Stimulated activated CD4-positive, alpha-beta T cell treated with anti-CD3 and anti-CD28 coated beads, Interleukin-4, amount 100 ng/mL, for 48 hours (primary cell): ENCODE data around the gene PLEKHA6.

Experiments used
- DNase-seq, 2 donors: peaks; one replicate each; pipeline ENCODE4 v3.0.0-alpha.2; 2020; ENCODE audit warnings: low read depth in 2 of 2

The PLEKHA6 gene

GRCh38 chr1:204357551-204358490 lies 1.9 kb downstream of the PLEKHA6 start:
- DNase-seq = no peak

DNA sequence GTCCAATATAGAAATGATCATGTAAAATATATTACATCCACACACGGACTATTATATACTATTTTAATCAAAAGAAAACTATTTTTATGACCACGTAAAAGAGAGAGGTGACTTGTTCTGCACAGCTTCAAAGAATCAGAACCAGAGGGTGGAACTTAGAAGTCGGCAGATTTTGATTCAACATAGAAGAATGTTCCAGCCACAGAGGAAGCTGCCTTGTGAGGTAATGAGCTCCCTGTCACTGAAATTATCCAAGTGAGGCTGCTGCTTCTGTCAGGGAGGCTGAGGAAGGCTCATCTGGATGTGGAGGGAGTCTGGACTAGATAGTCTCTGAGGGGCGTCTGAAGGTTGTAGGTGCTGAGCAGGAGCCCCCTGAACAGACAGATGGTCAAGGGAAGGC lies 2.7 kb downstream of the PLEKHA6 start:
- DNase-seq = no peak

DNA sequence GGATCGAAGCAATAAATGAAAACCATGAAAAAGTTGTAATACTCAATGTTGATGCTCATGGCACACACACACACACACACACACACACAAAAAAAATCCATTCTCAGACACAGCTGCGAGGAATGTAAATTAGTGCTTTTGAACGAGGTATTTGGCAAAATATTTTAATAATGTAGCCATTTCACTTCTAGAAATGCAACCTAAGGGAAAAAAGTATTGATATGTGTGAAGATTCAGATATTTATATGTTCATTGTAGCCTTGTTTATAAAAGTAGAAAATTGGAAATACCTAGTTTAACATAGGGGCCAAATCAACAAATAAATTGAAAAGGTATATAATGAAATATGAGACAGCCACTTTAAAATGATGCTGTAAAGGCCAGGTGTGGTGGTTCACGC lies 3.8 kb downstream of the PLEKHA6 start:
- DNase-seq = no peak

DNA sequence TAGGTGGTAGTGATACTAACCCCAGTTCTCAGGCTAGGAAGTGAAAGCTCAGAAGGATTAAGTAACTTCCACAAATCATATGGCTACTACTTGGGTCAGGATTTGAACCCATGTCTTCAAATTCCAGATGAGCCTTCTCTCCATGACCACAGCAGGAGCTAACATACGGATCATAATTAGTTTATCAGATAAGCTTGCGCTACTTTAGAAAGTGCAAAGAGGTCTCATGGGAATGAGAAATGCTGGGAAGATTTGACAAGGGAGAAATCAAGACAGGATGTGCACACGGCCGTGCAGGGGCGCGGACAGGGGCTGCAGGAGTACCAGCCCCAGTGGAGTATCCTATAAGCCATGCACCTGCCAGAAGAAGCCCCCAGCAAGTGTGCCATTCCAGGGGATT lies 5.2 kb downstream of the PLEKHA6 start:
- no peak for DNase-seq

DNA sequence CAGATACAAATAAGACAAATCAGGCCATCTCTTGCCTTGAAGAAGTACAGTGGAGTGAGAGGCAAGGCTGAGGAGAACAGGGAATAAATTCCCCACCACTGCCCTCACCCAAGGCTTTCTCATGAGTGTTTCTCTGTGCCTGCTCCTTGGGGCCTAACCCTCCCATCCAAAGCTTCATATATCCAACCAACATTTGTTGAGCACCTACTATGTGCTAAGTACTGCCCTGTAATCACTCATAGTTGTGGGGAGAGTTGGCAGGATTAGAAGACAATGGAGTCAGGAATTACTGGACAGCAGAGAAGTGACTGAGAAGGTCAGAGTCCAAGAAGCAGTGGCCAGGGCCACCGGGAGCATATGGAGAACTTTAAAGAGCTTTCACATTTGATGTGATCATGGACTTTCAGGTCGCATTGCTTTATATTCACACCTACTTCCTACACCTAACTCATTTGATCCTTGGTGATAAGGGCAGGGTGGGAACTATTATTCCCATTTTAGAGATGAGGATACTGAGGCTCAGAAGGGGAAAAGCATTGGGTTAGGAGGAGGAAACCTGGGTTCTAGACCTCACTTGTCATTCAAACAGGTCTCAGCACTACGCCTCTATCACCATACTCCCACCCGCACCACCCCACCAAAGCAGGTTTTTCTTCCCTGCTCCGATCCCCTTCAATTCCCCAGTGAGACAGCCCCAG lies 6.4 kb downstream of the PLEKHA6 start:
- DNase-seq = no peak

GRCh38 chr1:204350857-204351573 lies 8.7 kb downstream of the PLEKHA6 start:
- DNase-seq = no peak

DNA sequence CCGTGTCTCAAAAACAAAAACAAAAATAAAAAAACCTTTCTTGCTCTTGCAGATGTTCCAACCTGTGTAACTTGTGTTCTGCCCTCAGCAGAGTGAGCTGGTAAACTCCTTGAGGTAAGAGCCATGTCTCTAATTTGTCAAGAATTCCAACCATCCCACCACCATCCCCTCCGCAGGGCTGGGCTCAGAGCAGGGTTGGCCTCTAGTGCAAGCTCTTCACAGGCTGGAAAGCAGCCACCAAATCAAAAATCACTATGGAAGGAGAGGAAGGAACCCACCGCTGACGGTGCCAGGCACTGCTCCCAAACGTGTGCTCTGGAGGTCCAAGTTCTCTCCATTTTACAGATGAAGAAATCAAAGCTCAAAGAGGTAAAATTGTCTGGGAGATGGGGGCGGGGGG lies 9.4 kb downstream of the PLEKHA6 start:
- no peak for DNase-seq

- no peak for DNase-seq
Measured at GRCh38 chr1:204349602-204350001, 10.1 kb downstream of the PLEKHA6 start.

DNA sequence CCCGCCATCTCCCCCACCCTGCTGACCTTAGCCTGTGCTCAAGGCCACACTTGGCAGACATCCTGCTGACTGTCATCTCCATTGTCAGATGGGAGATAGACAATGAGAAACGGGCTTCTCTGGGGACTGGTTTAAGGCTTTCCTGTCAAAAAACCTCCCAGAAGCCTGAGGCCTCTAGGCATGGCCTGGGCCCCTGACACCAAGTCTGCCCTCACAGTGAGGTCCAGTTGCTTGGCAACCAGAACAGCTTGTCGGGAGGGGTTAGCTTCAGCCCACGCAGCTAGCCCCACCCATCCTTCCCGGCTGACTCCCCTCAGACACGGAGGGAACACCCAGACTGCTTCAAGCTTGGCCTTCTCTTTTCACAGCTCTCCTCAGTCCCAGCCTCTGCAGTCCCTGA lies 11.0 kb downstream of the PLEKHA6 start:
- DNase-seq = no peak

GRCh38 chr1:204348242-204348641 lies 11.5 kb downstream of the PLEKHA6 start:
- no peak for DNase-seq

- DNase-seq = no peak
Measured at GRCh38 chr1:204345941-204346645, 13.6 kb downstream of the PLEKHA6 start.

DNA sequence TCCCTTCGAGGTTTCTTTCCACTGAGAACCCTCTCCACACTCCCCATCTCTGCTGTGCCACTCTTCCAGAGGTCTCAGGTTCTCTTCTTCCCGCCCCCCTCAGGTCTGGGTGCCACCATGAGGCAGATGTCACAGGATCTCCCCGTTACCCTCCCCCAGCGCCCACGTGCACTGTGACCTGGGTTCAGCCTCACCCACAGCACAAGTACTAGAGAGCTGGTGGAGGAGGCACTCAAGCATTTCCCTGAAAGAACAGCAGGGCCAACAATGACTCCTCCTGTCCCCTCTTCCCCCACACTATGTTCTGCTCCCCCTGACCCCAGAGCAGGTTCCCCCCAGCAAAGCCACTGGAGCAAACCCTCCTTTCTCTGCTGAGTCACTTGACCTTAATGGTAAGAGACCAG lies 14.3 kb downstream of the PLEKHA6 start:
- no peak for DNase-seq

DNA sequence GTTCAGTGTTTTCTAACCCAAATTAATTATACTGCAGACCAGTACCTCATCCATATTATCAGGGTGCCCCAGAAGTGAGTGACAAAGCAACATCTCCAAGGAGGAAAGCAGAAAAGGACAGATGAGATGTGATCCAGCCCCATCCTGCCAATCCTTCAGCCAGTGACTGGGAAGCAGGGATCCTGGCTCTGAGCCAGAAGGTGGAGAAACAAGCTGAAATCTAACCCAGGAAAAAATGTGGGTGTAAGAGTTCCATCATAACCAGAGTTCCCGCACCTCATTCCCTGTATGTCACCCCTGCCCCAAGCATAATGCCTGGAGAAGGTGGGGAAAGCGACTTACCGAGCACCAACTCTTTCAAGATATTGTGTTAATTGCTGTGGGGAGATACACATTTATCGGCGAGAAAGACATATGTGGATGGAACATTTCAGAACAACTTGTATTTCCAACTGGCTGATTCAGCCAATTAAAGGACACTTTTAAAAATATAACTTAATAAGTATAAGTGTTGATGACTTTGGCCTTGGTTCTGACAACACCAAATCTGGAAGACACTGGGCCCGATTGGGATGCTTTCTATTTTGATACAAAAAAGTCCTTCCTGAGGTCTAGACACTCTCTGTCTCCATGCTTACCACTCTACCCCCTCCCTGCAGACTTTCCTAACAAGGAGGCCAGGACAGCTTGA lies 14.9 kb downstream of the PLEKHA6 start:
- DNase-seq = no peak

DNA sequence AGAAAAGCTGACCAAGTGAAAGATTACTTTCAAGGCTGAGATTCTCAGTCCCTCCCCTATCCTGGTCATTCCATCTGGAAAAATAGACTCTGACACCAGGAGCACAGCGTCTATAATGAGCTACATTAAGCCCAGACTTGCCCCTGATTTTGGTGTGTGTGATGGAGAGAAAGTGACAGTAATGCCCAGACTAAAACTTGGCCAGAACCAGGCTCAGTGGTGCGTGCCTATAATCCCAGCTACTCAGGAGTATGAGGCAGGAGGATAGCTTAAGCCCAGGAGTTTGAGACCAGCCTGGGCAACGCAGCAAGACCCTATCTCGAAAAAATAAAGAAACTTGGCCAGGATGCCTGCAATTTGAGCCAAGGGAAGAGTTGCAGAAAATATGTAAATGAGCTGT lies 15.9 kb downstream of the PLEKHA6 start:
- no peak for DNase-seq

GRCh38 chr1:204343247-204343646 lies 16.5 kb downstream of the PLEKHA6 start:
- no peak for DNase-seq

- no peak for DNase-seq
Measured at GRCh38 chr1:204342310-204342709, 17.4 kb downstream of the PLEKHA6 start.

DNA sequence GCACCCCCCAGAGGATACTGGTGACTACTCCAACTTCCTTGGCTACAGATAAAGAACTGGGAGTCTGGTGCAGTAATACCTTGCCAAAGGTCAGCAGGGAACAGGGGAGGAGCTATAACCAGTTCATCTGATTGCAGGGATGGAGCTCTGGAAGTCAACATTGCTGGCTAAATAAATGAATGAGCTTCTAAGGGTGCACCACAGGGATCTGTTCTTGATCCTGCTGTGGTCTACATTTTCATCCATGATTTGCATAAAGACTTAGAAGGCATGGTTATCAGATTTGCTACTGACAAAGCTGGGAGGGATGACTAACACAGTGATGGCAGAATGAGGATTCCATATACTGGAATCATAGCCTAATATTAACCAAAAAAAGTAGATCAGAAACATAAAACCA lies 18.3 kb downstream of the PLEKHA6 start:
- no peak for DNase-seq

- no peak for DNase-seq
Measured at GRCh38 chr1:204340081-204340889, 19.4 kb downstream of the PLEKHA6 start.

GRCh38 chr1:204339541-204339940 lies 20.2 kb downstream of the PLEKHA6 start:
- no peak for DNase-seq

GRCh38 chr1:204338997-204339396 lies 20.7 kb downstream of the PLEKHA6 start:
- DNase-seq = no peak
